Spleen (tissue), 11 donors: ENCODE results near the gene ITGB5. TPM values are rescaled to one million over a fixed set of nuclear protein-coding genes. Genes with fewer than 3 reads are reported as not detected.

Source experiments
- DNase-seq: peaks from one replicate; pipeline ENCODE4 v3.0.0-alpha.2; 2020
- H3K27ac ChIP-seq, 8 donors: fragments of 200-600 bp; sonication (generic) in 7 of 8; 1 replicate in 4 of 8; 2 replicates in 4 of 8; pipeline versions ENCODE4 v1.5.0 to v1.8.0; 2016 to 2021; ENCODE audit warnings: inconsistent platforms in 4 of 8, mild to moderate bottlenecking in 4 of 8, moderate library complexity in 1 of 8
- H3K27me3 ChIP-seq, 7 donors: fragments of 200-600 bp; sonication (generic) in 6 of 7; replicated peaks in 1 of 7; 1 replicate in 4 of 7; 2 replicates in 3 of 7; pipeline versions ENCODE4 v1.5.0 to v1.8.0; 2016 to 2021; ENCODE audit warnings: inconsistent platforms in 3 of 7, mild to moderate bottlenecking in 1 of 7
- H3K36me3 ChIP-seq, 6 donors: fragments of 200-600 bp; sonication (generic) in 5 of 6; 1 replicate in 4 of 6; 2 replicates in 2 of 6; pipeline versions ENCODE4 v1.5.0 to v1.8.0; 2016 to 2021; ENCODE audit warnings: inconsistent platforms in 2 of 6
- H3K4me1 ChIP-seq, 6 donors: fragments of 200-600 bp; sonication (generic) in 5 of 6; 1 replicate in 3 of 6; 2 replicates in 3 of 6; pipeline versions ENCODE4 v1.5.0 to v1.8.0; 2016 to 2021; ENCODE audit warnings: inconsistent platforms in 3 of 6
- H3K4me3 ChIP-seq, 8 donors: fragments of 200-600 bp; sonication (generic) in 7 of 8; 1 replicate in 4 of 8; 2 replicates in 4 of 8; pipeline versions ENCODE4 v1.5.0 to v1.8.0; 2016 to 2021; ENCODE audit warnings: inconsistent platforms in 4 of 8, mild to moderate bottlenecking in 4 of 8, moderate library complexity in 2 of 8
- H3K9me3 ChIP-seq, 8 donors: fragments of 200-600 bp; sonication (generic) in 7 of 8; 1 replicate in 4 of 8; 2 replicates in 4 of 8; pipeline versions ENCODE4 v1.5.0 to v1.8.0; 2016 to 2021; ENCODE audit warnings: inconsistent platforms in 4 of 8
- POLR2A ChIP-seq, 3 donors: fragments of 450-650 bp; IDR thresholded peaks; one replicate each; pipeline ENCODE4 v1.5.1; 2017; ENCODE audit warnings: antibody characterized with exemption in 3 of 3, mild to moderate bottlenecking in 1 of 3
- POLR2AphosphoS5 ChIP-seq, 3 donors: sonication (generic); formaldehyde crosslinking; IDR thresholded peaks; one replicate each; pipeline ENCODE4 v1.5.1; 2017; ENCODE audit warnings: antibody characterized with exemption in 3 of 3
- WGBS, 5 donors: extraction: QIAGEN DNeasy Blood & Tissue Kit in 3 of 5; methylation state at CpG; one replicate each; pipeline versions ENCODE4 v1.1.5 to v1.1.7; 2013 to 2018; 5-methylcytosine and 5-hydroxymethylcytosine counted together
- intact Hi-C: fragments of 100-400 bp; cut with DNase I; formaldehyde crosslinking; loops from one replicate; pipeline ENCODE4 v1.15.0; 2023; ENCODE audit warnings: low total_unique reads
- polyA plus RNA-seq, 3 donors: library from polyadenylated mRNA; stranded (reverse); fragments of 200-250 nt; gene quantifications; one replicate each; pipeline ENCODE4 v1.2.1, GENCODE V29; 2013
- total RNA-seq, 7 donors: library from RNA; depleted of rRNA in 3 of 7; stranded (reverse); fragments of >200 nt in 3 of 7; fragmentation: NEBNext Ultra II Directional in 4 of 7; extraction: Animal tissue kit (Norgen Biotek cat#: 25700) in 4 of 7; gene quantifications; one replicate each; pipeline versions ENCODE4 v1.1.0 to v1.2.1, GENCODE V29; 2016 to 2021
- TF ChIP-seq, protein P1 (sequence below), 11 experiments: fragments of 200-600 bp in 7 of 11; fragments of 450-650 bp in 4 of 11; sonication (generic) in 4 of 11; IDR thresholded peaks in 8 of 11; conservative IDR thresholded peaks in 3 of 11; 1 replicate in 7 of 11; 2 replicates in 4 of 11; pipeline versions ENCODE4 v1.4.0 to v1.8.0; 2016 to 2021; ENCODE audit warnings: antibody characterized with exemption in 11 of 11, inconsistent platforms in 4 of 11, mild to moderate bottlenecking in 1 of 11
- donor health status: healthy with polysubstance abuse.
- donor health status: DM: no; HTN: no; CAD: no; lungs with moderate emphysema.
- donor health status: DM: no; HTN: no; CAD: no.
- donor health status: Bipolar disorder and iron deficiency.
- donor health status: healthy.
- donor health status: DM: no; HTN: no; CAD: no.
- donor health status: DM: yes; HTN: yes; CAD: no.

Gene ITGB5
- total and polyA plus RNA-seq, 10 donors = 7.4 to 227 (median 108) TPM

DNA sequence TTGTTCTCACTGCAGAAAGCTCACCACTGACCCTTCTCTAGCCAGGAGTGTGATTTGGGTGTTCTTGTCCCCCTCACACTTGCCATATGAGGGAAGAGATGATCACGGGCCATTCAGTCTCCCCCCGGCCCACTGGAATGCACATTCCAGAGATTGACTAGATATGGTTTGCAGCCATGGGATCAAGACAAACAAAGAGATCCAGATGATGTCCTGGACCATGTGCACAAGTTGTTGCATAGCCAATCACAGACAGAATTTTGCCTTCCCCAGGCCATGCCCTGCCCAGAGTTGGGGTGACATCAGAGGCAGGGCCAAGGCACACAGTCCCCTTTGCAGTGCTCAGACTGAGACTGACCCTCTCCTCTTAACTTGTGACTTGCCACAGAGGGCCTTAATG, 32.6 kb upstream of the ITGB5 start:
- intact Hi-C loops = loop anchor here (10.0 kb wide), 1 partner anchor 665 kb away; no protein-coding TSS in a partner anchor
- Histone ChIP-seq H3K4me1 (no peaks in the 10 kb centered on the region), H3K4me3 (no peak overlapping the region), H3K27me3 (no peaks in the 10 kb centered on the region), H3K36me3 (no peaks in the 10 kb centered on the region), H3K9me3 (no peaks in the 10 kb centered on the region), H3K27ac (no peak overlapping the region)
- no peak for DNase-seq
- TF ChIP-seq POLR2A (IDR thresholded peaks at IDR 0.05) (no peak), POLR2AphosphoS5 (IDR thresholded peaks at IDR 0.05) (no peak)
- TF ChIP-seq, protein P1, sequence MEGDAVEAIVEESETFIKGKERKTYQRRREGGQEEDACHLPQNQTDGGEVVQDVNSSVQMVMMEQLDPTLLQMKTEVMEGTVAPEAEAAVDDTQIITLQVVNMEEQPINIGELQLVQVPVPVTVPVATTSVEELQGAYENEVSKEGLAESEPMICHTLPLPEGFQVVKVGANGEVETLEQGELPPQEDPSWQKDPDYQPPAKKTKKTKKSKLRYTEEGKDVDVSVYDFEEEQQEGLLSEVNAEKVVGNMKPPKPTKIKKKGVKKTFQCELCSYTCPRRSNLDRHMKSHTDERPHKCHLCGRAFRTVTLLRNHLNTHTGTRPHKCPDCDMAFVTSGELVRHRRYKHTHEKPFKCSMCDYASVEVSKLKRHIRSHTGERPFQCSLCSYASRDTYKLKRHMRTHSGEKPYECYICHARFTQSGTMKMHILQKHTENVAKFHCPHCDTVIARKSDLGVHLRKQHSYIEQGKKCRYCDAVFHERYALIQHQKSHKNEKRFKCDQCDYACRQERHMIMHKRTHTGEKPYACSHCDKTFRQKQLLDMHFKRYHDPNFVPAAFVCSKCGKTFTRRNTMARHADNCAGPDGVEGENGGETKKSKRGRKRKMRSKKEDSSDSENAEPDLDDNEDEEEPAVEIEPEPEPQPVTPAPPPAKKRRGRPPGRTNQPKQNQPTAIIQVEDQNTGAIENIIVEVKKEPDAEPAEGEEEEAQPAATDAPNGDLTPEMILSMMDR (IDR thresholded peaks at IDR 0.05 in 8 of 11, conservative IDR thresholded peaks at IDR 0.05 in 3 of 11) = no peak
- WGBS, 5 donors = 65 to 91% (median 86%) methylated on average over 2 of the region's 2 CpGs

DNA sequence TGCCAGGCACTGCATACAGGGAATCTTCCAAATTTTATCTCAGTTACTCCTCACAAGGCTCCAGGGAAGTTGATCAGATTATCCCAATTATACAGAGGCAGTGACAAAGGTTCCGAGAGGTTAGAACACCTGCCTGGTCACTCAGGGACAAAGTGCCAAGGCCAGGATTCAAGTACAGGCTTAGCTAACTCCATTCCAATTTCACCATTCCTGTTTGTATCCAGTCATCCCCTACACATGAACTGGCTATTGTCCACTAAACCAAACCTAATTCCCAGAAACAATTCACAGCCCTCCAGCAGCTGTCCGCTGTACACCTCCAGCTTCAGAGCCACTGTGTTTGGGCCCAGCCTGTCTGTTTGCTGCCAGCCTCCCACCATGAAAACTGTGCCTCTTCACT, 31.4 kb upstream of the ITGB5 start:
- TF ChIP-seq POLR2AphosphoS5 (IDR thresholded peaks at IDR 0.05) (no peak), POLR2A (IDR thresholded peaks at IDR 0.05) (no peak)
- TF ChIP-seq, protein P1 (IDR thresholded peaks at IDR 0.05 in 8 of 11, conservative IDR thresholded peaks at IDR 0.05 in 3 of 11) = no peak
- Histone ChIP-seq H3K4me3 (no peak overlapping the region), H3K4me1 (no peaks in the 10 kb centered on the region), H3K27me3 (no peaks in the 10 kb centered on the region), H3K36me3 (no peaks in the 10 kb centered on the region), H3K27ac (no peak overlapping the region), H3K9me3 (no peaks in the 10 kb centered on the region)
- intact Hi-C loops = no loop called here
- no peak for DNase-seq
- WGBS, 5 donors = 92 to 98% (median 94%) methylated on average over 2 of the region's 2 CpGs

DNA sequence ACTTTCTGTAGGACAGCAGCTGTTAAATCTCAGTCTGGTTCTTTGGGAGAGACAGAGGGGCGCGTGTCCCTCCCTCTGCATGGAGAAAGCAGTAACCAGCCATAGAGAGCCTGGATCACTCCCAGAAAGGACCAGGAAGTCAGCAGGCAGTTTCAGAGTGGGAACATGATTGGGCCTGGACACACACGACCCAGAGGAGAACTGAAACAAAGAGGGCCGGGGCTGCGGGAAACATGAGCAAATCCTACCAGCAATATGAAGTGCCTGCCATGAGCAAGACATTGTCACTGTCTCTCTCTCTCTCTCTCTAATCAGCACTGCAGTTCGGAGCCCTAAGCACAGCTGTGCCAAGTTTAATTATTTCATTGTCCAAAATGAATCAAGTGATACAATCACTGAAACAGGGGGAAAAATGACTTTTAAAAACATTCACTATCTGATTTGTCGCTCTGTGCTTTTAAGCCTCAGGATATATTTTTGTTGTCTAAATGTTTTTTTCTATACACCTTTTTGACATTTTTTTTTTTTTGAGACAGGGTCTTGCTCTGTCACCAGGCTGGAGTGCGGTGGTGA, 29.8 kb upstream of the ITGB5 start:
- no peak overlapping the region for H3K27ac ChIP-seq

DNA sequence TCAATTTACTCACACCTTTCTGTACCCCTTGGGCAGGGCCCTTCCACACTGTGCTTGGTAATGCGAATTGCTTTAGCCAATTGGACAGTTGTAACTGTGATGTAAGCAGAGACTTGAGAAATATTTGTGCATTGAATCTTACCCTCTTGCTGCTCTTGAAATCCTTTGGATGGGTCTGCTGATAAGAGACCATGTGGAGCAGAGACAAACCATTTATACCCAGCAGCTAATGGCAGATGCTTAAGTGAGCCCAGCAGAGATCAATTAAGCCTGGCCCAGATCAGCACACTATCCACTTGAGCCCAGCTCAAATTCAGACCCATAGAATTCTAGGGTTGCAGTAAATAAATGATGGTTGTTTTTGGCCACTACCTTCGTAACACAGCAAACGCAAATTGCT, 28.1 kb upstream of the ITGB5 start:
- H3K27ac ChIP-seq = no peak overlapping the region
- no peaks in the 10 kb centered on the region for H3K27me3 ChIP-seq
- H3K4me1 ChIP-seq = no peaks in the 10 kb centered on the region
- H3K4me3 ChIP-seq = no peak overlapping the region
- no peak for DNase-seq
- WGBS, 5 donors = 84 to 99% (median 97%) methylated on average over 3 of the region's 3 CpGs
- intact Hi-C loops = no loop called here
- TF ChIP-seq POLR2A (IDR thresholded peaks at IDR 0.05) = no peak
- TF ChIP-seq, protein P1 (IDR thresholded peaks at IDR 0.05 in 8 of 11, conservative IDR thresholded peaks at IDR 0.05 in 3 of 11) = no peak
- TF ChIP-seq POLR2AphosphoS5 (IDR thresholded peaks at IDR 0.05) = no peak
- no peaks in the 10 kb centered on the region for H3K36me3 ChIP-seq
- H3K9me3 ChIP-seq = no peaks in the 10 kb centered on the region

More for the DNA sequence above, 29.8 kb upstream of the ITGB5 start:
- no peaks in the 10 kb centered on the region for H3K9me3 ChIP-seq
- no peaks in the 10 kb centered on the region for H3K36me3 ChIP-seq
- no peaks in the 10 kb centered on the region for H3K4me1 ChIP-seq
- WGBS, 5 donors = 60 to 77% (median 69%) methylated on average over 8 of the region's 8 CpGs
- no peak overlapping the region for H3K4me3 ChIP-seq
- no peaks in the 10 kb centered on the region for H3K27me3 ChIP-seq
- intact Hi-C loops = no loop called here
- TF ChIP-seq POLR2AphosphoS5 (IDR thresholded peaks at IDR 0.05) = no peak
- no peak for DNase-seq

DNA sequence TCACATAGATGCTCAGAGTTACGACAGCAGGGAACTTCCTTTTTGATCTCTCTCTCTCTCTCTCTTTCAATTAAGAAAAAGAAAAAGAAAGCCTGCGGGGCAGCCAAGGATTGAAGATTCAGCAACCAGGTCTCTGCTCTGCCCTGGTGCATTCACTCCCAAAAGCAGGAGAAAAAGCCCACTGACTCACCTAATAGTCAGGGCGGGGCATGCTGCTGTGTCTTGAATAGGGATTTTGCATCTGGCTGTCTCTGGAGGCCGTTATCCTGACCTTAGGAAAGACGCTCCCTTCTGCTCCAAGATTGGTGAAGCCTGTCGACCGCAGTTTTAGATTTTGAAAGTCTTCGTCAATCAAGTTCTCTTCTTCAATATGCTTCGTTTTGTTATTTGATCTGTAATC, 20.8 kb upstream of the ITGB5 start:
- Histone ChIP-seq H3K4me3 (no peak overlapping the region), H3K27me3 (no peaks in the 10 kb centered on the region), H3K4me1 (no peaks in the 10 kb centered on the region), H3K27ac (no peak overlapping the region), H3K9me3 (no peaks in the 10 kb centered on the region), H3K36me3 (no peaks in the 10 kb centered on the region)
- DNase-seq = no peak
- intact Hi-C loops = no loop called here
- 74 to 86% (median 79%) methylated on average over 9 of the region's 9 CpGs for WGBS, 5 donors
- TF ChIP-seq, protein P1 (IDR thresholded peaks at IDR 0.05 in 8 of 11, conservative IDR thresholded peaks at IDR 0.05 in 3 of 11) = no peak
- TF ChIP-seq POLR2AphosphoS5 (IDR thresholded peaks at IDR 0.05) (no peak), POLR2A (IDR thresholded peaks at IDR 0.05) (no peak)
